ENCODE data around the gene DCP1B. TPM values are rescaled to one million over a fixed set of nuclear protein-coding genes. Genes with fewer than 3 reads are reported as not detected.

DCP1B gene
- total RNA-seq, 2 donors from 2014 or later: 17.6 to 19.9 TPM

GRCh38 chr12:1915082-1915968, 88.9 kb downstream of the DCP1B start:
- DNase-seq (peak; percentile 27 to 30), ATAC-seq (replicated peaks in 1 of 2) (peak; percentile 82 to 85)
- H3K4me1 Mint-ChIP-seq (ENCODE audit: low read depth): peaks cover 18% of the 10 kb centered on the region
- H3K36me3 Mint-ChIP-seq (ENCODE audit: insufficient read depth in 2 of 2): no peaks in the 10 kb centered on the region
- peak overlapping the region; percentile 6 to 62 for H3K4me3 Mint-ChIP-seq
- H3K27me3 Mint-ChIP-seq (ENCODE audit: low read depth): peaks cover 8% of the 10 kb centered on the region
- H3K9me3 Mint-ChIP-seq: no peaks in the 10 kb centered on the region
- peak overlapping the region; percentile 4 for H3K27ac Mint-ChIP-seq

- no peaks in the 10 kb centered on the region for H3K36me3 Mint-ChIP-seq (ENCODE audit: insufficient read depth in 2 of 2)
- no peaks in the 10 kb centered on the region for H3K9me3 Mint-ChIP-seq
- H3K27ac Mint-ChIP-seq: no peak overlapping the region
- peaks cover 18% of the 10 kb centered on the region for H3K4me1 Mint-ChIP-seq (ENCODE audit: low read depth)
- DNase-seq (no peak), ATAC-seq (replicated peaks in 1 of 2) (no peak)
- H3K27me3 Mint-ChIP-seq (ENCODE audit: low read depth): peaks cover 5% of the 10 kb centered on the region
- H3K4me3 Mint-ChIP-seq: no peak overlapping the region
Observed at GRCh38 chr12:1914114-1914911, 89.9 kb downstream of the DCP1B start.

GRCh38 chr12:1913377-1914113, 90.7 kb downstream of the DCP1B start:
- H3K4me3 Mint-ChIP-seq: no peak overlapping the region
- peaks cover 5% of the 10 kb centered on the region for H3K27me3 Mint-ChIP-seq (ENCODE audit: low read depth)
- H3K9me3 Mint-ChIP-seq: peaks cover 0 to 2% of the 10 kb centered on the region in 2 donors
- H3K36me3 Mint-ChIP-seq (ENCODE audit: insufficient read depth in 2 of 2): no peaks in the 10 kb centered on the region
- H3K4me1 Mint-ChIP-seq (ENCODE audit: low read depth): peaks cover 18% of the 10 kb centered on the region
- no peak overlapping the region for H3K27ac Mint-ChIP-seq
- no peak for ATAC-seq (replicated peaks in 1 of 2)
- no peak for DNase-seq

- Mint-ChIP-seq H3K4me1 (ENCODE audit: low read depth) (peaks cover 20% of the 10 kb centered on the region), H3K36me3 (ENCODE audit: insufficient read depth in 2 of 2) (no peaks in the 10 kb centered on the region), H3K27ac (no peak overlapping the region), H3K9me3 (peaks cover 0 to 2% of the 10 kb centered on the region in 2 donors), H3K4me3 (no peak overlapping the region), H3K27me3 (ENCODE audit: low read depth) (peaks cover 5% of the 10 kb centered on the region)
- ATAC-seq (replicated peaks in 1 of 2) (no peak), DNase-seq (no peak)
Observed at GRCh38 chr12:1912580-1913376, 91.5 kb downstream of the DCP1B start.

GRCh38 chr12:1911598-1912575, 92.4 kb downstream of the DCP1B start:
- peaks cover 23% of the 10 kb centered on the region for H3K4me1 Mint-ChIP-seq (ENCODE audit: low read depth)
- peaks cover 0 to 4% of the 10 kb centered on the region in 2 donors for H3K9me3 Mint-ChIP-seq
- no peak for DNase-seq
- H3K4me3 Mint-ChIP-seq: no peak overlapping the region
- peaks cover 7% of the 10 kb centered on the region for H3K27me3 Mint-ChIP-seq (ENCODE audit: low read depth)
- no peak overlapping the region for H3K27ac Mint-ChIP-seq
- H3K36me3 Mint-ChIP-seq (ENCODE audit: insufficient read depth in 2 of 2): no peaks in the 10 kb centered on the region
- ATAC-seq (replicated peaks in 1 of 2): no peak

- Mint-ChIP-seq H3K4me3 (no peak overlapping the region), H3K9me3 (peaks cover 3 to 4% of the 10 kb centered on the region in 2 donors), H3K27me3 (ENCODE audit: low read depth) (peaks cover 7% of the 10 kb centered on the region), H3K36me3 (ENCODE audit: insufficient read depth in 2 of 2) (peaks cover 0 to 1% of the 10 kb centered on the region in 2 donors), H3K27ac (no peak overlapping the region), H3K4me1 (ENCODE audit: low read depth) (peaks cover 12% of the 10 kb centered on the region)
- no peak for DNase-seq
- ATAC-seq (replicated peaks in 1 of 2): no peak
Observed at GRCh38 chr12:1910468-1910867, 93.8 kb downstream of the DCP1B start.

GRCh38 chr12:1908758-1909157, 95.5 kb downstream of the DCP1B start:
- peaks cover 1 to 2% of the 10 kb centered on the region in 2 donors for H3K36me3 Mint-ChIP-seq (ENCODE audit: insufficient read depth in 2 of 2)
- DNase-seq (no peak), ATAC-seq (replicated peaks in 1 of 2) (no peak)
- H3K27ac Mint-ChIP-seq: no peak overlapping the region
- peaks cover 4 to 6% of the 10 kb centered on the region in 2 donors for H3K9me3 Mint-ChIP-seq
- peak overlapping the region in 1 of 2 donors; percentile 53 for H3K4me3 Mint-ChIP-seq
- peaks cover 6% of the 10 kb centered on the region for H3K4me1 Mint-ChIP-seq (ENCODE audit: low read depth)
- H3K27me3 Mint-ChIP-seq (ENCODE audit: low read depth): peaks cover 7% of the 10 kb centered on the region

GRCh38 chr12:1907652-1908611, 96.3 kb downstream of the DCP1B start:
- Mint-ChIP-seq H3K36me3 (ENCODE audit: insufficient read depth in 2 of 2) (peaks cover 4 to 5% of the 10 kb centered on the region in 2 donors), H3K4me3 (peak overlapping the region in 1 of 2 donors; percentile 79), H3K4me1 (ENCODE audit: low read depth) (peaks cover 6% of the 10 kb centered on the region), H3K27me3 (ENCODE audit: low read depth) (peaks cover 7% of the 10 kb centered on the region), H3K9me3 (peaks cover 7 to 10% of the 10 kb centered on the region in 2 donors), H3K27ac (no peak overlapping the region)
- DNase-seq (peak in 1 of 2 donors; percentile 22), ATAC-seq (replicated peaks in 1 of 2) (peak in 1 of 2 donors; percentile 45)

- peaks cover 13% of the 10 kb centered on the region for H3K27me3 Mint-ChIP-seq (ENCODE audit: low read depth)
- peaks cover 6% of the 10 kb centered on the region for H3K4me1 Mint-ChIP-seq (ENCODE audit: low read depth)
- DNase-seq (no peak), ATAC-seq (replicated peaks in 1 of 2) (no peak)
- peaks cover 11 to 19% of the 10 kb centered on the region in 2 donors for H3K9me3 Mint-ChIP-seq
- H3K4me3 Mint-ChIP-seq: no peak overlapping the region
- peaks cover 7 to 10% of the 10 kb centered on the region in 2 donors for H3K36me3 Mint-ChIP-seq (ENCODE audit: insufficient read depth in 2 of 2)
- no peak overlapping the region for H3K27ac Mint-ChIP-seq
Observed at GRCh38 chr12:1906579-1906978, 97.7 kb downstream of the DCP1B start.

- Mint-ChIP-seq H3K36me3 (ENCODE audit: insufficient read depth in 2 of 2) (peaks cover 7 to 13% of the 10 kb centered on the region in 2 donors), H3K4me3 (no peak overlapping the region), H3K27me3 (ENCODE audit: low read depth) (peaks cover 15% of the 10 kb centered on the region), H3K27ac (no peak overlapping the region), H3K4me1 (ENCODE audit: low read depth) (peaks cover 6% of the 10 kb centered on the region), H3K9me3 (peaks cover 11 to 20% of the 10 kb centered on the region in 2 donors)
- DNase-seq (no peak), ATAC-seq (replicated peaks in 1 of 2) (no peak)
Observed at GRCh38 chr12:1904875-1905274, 99.4 kb downstream of the DCP1B start.

Data from activated T-cell treated with anti-CD3 and anti-CD28 coated beads, Interleukin-2, amount 50 U/mL, for 72 hours (primary cell).